ENCODE results near the gene TRIM17.

GRCh38 chr1:228368801-228369607, 47.7 kb downstream of the TRIM17 start:
- TF ChIP-seq, protein P1, sequence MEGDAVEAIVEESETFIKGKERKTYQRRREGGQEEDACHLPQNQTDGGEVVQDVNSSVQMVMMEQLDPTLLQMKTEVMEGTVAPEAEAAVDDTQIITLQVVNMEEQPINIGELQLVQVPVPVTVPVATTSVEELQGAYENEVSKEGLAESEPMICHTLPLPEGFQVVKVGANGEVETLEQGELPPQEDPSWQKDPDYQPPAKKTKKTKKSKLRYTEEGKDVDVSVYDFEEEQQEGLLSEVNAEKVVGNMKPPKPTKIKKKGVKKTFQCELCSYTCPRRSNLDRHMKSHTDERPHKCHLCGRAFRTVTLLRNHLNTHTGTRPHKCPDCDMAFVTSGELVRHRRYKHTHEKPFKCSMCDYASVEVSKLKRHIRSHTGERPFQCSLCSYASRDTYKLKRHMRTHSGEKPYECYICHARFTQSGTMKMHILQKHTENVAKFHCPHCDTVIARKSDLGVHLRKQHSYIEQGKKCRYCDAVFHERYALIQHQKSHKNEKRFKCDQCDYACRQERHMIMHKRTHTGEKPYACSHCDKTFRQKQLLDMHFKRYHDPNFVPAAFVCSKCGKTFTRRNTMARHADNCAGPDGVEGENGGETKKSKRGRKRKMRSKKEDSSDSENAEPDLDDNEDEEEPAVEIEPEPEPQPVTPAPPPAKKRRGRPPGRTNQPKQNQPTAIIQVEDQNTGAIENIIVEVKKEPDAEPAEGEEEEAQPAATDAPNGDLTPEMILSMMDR (optimal IDR thresholded peaks at IDR 0.05 in 1 of 3, IDR thresholded peaks at IDR 0.05 in 1 of 3, conservative IDR thresholded peaks at IDR 0.05 in 1 of 3; ENCODE audit: extremely low read depth in 1 of 3, insufficient read depth in 2 of 3, low read length in 3 of 3) = no peak
- no peak for TF ChIP-seq EZH2 (IDR thresholded peaks at IDR 0.05; ENCODE audit: low read length)
